ENCODE measurements around the gene KCNK7.
A peak's percentile ranks its signal among the peaks of the same experiment; 100 is the strongest.

KCNK7 gene

DNA sequence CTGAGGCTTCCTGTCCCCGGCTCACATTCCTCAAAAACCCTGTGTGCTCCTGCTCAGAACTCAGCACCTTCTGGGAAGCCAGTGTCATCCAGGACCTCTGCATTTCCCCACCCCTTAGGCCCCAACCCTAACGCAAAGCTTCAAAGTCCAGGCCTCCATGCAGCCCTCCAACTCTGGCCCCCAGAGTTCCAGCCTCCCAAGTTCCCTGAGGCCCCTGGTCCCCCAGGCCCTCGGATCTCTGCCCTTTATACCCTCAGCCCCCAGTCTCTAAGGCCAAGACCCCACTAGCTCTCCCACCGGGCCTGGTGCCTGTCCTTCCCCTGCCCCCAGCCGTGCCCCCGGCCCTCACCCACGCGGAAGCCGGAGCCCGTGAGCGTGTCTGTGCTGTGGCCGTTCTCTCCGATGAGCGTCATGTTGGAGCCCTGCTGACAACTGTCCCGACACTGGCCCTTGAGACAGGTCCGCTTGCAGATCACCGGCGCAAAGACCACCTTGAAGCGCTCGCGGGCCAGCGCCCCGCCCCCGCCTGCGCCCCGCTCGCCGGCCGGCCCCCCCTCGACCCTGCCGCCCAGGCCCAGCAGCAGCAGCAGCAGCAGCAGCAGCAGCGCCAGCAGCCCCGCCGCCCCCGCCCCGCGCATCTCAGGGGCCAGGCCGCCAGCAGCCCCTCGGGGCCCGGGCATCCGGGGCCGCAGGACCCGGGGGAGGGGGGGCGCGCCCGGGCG is 38.2 kb downstream of the KCNK7 start:
- DNase-seq (ENCODE audit: low read depth), result no peak

DNA sequence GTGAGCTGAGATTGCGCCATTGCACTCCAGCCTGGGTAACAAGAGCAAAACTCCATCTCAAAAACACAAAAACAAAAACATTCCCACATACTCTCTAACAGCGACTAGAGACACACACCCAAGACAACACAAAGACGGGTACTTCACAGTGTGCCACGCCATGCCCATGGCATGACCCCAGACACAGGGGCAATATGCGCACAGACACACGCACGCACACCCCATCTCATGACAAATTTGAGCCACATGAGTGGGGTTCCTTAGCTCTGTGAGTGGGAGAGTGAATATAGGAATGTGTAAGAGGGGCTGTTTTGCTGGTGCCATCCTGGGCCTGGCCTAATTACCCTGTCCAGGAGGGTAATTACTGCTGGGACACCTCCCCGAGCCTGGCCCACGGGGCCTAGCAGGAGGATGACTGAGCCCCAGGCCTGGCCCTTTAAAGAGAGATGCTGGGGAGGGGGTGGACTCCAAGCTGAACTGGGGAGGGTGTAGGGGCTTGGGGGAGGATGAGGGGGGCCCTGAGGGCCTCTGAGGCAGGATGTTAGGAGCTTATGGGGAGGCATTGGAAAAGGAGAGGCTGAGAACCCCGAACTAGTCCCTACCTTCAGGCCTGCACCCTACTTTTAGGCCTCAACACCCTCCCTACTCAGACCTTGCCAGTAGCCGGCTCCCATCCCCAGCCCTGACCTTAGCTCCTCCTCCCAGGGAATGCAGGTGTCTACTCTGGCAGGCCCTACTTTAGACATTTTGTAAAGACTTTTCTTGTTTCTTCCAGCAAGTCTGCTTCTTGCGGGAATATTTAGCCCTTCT is 38.9 kb downstream of the KCNK7 start:
- DNase-seq (ENCODE audit: low read depth), result no peak

DNA sequence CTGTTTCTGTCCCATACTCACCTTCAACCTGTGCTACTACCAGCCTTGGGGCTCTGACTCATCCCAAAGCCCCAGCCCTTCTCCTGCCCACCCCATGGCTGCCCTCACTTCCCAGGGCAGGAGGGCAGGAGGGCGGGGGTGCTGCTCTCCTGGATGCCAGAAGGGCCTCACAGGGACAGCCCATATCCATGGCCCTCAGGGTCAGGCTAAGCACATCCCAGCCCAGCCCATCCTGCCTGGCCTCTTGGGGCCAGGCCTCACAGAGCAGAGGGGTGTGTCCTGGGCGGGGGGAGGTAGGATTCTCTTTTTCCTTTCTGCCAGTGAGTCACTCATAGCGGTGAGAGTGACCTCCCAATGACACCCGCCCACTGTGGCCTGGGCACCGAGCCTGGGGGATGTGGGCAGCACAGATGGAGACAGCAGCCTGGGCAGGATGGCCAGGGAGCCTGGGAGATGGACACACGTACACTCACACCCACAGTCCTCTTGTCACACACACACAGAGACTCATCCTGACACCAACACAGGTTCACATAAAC is 39.8 kb downstream of the KCNK7 start:
- no peak for DNase-seq (ENCODE audit: low read depth)

DNA sequence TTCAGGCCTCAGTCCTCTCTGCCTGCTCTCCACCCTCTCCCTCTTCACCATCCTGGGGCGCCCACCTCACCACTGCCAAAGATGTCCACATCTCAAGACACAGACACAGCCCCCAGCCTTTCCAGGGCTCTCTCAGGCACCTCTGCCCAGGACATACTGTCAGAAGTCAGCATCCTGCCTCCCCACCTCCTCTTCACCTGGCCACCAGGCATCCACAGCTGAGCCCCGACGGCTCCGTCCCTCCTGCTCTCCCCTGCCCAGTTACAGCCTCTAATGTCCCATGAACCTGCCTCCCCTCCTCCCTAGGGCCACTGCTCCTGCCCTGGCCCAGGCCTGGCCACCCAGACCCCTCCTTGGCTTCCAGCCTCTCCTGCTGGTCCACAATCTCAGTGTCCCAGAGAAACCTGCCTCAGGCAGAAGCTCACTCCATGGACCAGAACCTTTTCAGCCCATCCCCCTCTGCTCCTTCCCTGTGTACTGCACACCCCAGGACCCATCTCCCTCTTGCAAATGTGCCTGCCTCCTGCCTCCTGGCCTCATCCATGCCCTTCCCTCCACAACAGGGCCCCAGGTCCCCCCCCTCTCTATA is 40.7 kb downstream of the KCNK7 start:
- DNase-seq (ENCODE audit: low read depth), result no peak

DNA sequence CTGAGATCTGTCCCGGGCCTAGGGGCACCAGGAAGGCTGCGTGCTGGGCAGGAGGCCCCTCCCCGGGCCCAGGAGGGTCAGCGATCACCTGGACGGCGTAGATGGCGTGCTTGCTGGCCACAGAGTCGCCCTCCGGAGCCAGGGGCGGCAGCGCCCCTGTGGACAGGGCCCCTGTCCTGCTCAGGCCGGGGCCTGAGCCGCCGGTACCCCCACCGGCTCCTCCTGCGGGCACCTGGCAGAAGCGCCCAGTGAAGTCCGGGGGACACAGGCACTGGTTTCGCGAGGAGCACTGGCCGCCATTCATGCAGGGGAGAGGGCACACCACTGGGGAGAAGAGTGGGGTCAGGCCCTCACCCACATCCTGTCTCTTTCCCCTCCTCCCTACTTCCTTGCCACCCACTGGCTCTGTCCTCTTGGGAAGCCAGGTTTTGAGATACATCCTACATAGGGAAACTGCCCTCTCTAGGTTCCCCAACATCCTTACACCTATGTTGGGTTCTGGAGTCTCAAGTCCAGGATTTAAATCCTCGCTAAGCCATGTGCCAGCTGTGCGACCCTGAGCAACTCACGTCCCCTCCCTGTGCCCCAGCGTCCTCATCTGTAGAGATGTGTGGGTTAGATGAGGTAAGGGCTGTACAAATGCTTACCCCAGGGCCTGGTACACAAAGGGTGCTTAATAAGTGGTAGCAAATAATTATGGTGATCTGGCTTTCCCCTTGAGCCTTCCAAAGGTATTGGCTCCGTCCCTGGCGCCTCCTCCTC is 41.4 kb downstream of the KCNK7 start:
- DNase-seq (ENCODE audit: low read depth), result no peak

DNA sequence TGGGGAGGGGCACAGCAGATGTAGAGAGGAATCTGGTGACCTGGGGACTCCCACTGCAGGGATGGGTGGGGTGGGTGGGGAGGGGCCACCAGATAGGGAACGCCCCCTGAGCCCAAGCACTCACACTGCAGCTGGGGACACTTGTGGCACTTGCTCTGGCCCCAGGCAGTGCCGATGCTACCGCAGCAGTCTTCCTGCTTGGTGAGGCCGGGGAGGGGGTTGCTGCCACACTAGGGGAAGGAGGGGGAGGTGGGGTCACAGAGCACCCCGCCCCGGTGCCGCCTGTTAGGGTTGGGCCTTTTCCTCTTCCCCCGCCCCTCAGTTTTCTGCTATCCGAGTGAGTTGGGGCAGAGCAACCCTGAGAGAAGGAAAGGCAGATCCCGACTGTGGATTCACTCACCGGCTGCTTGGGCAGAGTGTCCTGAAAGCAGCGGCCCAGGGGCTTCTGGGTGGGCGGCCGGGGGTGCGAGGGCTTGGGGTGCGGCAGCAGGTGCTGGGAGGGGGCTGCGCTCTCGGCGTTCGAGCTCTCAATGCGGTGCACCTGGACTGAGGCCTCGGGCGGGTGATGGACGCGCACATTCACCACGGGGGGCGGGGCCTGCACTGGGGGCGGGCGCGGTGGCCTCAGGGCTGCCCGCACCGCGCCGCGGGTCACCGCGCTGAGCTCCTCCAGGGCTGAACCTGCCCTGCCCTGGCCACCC is 42.1 kb downstream of the KCNK7 start:
- DNase-seq (ENCODE audit: low read depth), result no peak

DNA sequence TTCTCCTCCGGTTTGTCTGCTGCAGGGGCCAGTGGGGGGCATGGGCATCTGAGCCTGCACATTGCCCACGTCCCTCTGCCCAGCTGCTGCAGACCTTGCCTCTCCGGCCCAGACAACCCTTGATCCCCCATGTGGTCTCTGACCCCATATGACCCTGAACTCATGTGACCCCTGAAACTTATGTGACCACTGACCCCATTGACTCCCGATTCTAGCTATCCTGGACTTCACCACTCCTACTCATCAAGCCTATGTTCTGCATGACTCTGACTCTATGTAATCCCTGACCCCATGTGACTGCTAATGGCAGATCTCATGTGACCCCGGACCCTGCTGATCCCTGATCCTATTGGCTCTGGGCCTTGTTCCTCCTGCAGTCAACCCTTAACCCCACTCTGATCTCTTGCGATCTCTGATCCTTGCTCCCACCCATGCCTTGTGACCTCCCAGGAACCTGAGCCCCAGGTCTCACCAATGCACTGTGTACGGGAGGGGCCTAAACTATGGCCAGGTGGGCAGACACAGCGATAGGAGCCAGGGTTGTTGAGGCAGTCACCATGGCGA is 43.1 kb downstream of the KCNK7 start:
- DNase-seq (ENCODE audit: low read depth), result no peak

DNA sequence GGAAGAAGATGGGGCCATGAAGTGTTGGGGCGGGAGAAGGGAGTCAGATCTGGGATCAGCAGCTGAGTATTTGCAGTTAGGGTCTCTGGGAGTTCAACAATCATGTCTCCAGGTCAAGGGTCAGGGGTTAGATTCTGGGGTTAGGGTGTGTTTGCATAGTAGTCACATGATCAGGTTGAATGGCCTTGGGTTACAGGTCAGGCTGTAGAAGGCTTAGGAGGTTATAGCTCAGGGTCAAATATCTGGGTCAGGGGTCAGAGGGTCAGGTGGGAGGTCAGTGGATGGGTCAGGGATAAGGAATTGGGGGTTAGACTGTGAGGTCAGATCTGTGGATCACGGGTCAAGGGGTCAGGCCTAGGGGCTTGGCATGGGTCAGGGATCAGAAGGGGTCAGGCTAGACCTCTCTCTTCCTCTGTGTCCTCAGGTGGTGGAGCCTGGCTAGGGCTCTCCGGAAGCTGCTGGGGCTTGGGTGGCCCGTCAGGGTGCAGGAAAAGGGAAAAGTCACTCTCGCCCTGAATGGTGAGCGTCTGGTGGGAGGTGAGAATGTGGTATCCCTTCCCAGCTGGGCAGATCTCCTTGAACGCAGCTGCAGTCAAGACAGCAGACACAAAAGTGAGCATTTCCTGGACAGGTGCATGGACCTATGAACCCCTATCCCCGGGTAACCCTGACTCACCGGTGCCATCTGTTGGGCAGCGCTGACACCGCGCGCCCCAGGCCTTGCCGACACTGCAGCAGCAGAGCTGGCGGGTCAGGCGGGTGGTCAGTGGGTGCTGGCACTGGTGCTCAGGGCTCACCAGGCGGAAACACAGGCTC is 43.8 kb downstream of the KCNK7 start:
- DNase-seq (ENCODE audit: low read depth), result no peak

DNA sequence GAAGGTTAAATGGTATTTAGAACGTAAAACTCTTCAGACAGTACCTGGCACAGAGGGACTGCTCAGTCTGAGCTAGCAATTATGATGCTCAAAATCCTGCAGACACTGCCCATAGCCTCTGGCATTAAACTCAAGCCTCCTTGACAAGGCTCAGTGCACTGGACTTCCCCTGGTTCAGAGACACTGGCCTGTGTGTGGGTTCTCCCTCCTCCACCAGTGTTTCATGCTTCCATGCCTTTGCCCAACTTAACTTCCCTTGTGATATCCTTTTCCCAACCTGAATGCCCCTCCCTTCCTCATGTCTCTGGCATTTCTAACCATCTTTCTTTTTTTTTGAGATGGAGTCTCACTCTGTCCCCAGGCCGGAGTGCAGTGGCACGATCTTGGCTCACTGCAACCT is 46.5 kb downstream of the KCNK7 start:
- DNase-seq (ENCODE audit: low read depth), result no peak

DNA sequence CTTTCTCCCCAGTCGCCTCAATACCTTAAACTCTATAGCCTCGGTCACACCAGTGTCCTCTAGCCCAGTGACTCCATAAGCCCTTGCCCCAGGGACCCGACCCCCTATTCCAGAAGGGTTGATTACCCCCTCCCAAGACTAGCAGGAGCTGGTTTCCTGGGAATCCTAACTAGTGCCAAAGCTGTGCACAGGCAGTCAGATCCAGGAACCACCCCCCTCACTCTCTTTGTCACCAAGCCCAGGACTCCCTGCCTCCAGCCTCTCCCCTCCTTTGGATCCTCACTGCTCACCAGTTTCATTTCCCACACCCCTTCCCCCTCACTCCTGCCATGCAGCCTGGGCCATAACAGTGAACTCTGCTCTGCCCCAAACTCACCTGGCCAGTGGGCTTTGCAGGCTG is 47.2 kb downstream of the KCNK7 start:
- DNase-seq (ENCODE audit: low read depth), result no peak

DNA sequence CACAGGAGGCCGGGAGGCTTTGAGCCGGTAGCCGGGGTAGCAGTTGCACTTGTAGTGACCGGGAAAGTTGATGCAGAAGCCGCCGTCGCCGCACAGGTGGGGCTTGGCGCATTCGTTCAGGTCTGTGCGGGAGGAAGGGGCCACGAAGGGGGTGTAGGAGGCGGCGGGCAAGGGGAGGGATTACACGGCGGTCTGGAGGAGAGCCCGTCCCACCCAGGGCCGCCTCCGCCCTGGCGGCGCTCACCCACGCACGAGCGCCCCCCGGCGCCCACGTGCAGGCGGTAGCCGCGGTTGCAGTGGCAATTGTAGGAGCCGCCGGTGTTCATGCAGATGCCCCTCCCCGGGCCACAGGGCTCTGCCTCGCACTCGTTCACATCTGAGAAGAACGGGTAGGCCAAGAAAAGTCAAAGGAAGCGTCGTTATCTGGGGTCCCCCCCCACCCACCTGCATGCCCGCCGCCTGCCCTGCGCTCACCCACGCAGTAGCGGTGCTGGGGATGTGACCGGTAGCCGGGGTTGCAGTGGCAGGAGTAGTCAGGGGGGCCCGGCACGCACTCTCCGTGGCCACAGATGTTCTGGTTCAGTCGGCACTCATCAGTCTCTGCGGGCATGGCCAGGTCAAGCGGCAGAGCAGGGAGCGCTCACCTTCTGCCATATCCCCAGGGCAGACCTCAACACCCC is 48.0 kb downstream of the KCNK7 start:
- no peak for DNase-seq (ENCODE audit: low read depth)

DNA sequence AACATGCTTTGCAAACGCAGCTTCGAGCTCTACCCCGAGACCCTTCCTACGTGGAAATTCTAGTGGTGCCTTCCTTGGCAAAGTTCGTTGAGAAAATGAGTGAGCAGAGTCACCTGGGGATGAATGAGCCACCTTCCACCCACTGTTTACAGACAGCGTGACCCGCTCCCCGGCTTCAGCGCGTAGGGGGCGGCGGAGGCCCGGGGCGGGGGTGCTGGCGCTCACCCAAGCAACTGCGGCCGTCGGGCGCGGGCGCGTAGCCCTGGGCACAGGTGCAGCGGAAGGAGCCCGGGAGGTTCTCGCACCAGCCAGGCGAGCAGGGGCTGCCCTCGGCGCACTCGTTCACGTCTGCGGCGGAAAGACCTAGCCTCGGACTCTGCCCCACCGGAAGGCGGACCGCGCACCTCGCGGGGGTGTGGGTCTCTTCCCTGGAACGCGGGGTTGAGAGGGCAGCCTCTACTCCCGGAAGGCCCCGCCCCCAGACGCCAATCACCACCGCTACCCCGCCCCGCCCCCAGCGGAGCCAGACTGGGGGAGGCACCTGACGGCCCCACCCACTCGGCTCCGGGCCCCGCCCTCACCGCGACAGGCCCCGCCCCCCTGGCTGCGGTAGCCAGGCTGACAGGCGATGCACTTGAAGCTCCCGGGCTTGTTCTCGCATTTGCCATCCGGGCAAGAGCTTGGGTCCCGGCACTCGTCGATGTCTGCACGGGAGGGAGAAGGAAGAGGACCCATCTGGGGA is 49.2 kb downstream of the KCNK7 start:
- DNase-seq (ENCODE audit: low read depth), result peak; percentile 99

DNA sequence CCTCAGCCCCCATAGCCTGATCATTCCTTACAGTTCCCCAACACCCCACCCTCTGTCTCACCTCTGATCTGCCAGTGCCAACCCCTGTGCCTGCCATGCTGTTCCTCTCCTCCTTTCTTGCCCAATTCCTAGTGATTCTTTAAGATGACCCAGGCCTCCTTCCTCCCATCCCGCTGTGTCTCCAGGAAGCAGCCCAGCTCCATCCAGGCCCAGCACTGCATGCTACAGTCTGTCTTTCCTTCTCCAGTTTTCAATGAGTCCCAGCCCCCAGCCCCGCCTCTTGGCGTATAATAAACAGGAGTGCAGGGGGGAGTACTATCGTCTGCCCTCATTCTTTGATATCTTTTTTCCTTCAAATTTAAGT is 49.8 kb downstream of the KCNK7 start:
- no peak for DNase-seq (ENCODE audit: low read depth)

Measured in activated T-cell treated with anti-CD3 and anti-CD28 coated beads for 48 hours (primary cell).